GM12878 (cell line): ENCODE data around the gene NCAPH2. TPM values are rescaled to one million over a fixed set of nuclear protein-coding genes. Genes with fewer than 3 reads are reported as not detected.

Source experiments
- ATF7 ChIP-seq: fragments of 450-650 bp; IDR thresholded peaks from 2 replicates; pipeline ENCODE4 v1.6.1; 2016; ENCODE audit warnings: low read depth, mild to moderate bottlenecking
- CBFB ChIP-seq: IDR thresholded peaks from 2 replicates; pipeline ENCODE4 v1.6.1; 2016; ENCODE audit warnings: antibody characterized with exemption, low read depth
- CBX5 ChIP-seq: sonication (generic); IDR thresholded peaks from 2 replicates; pipeline ENCODE4 v1.6.1; 2016; ENCODE audit warnings: low read depth, moderate library complexity, mild to moderate bottlenecking, inconsistent platforms
- EED ChIP-seq: sonication (generic); IDR thresholded peaks from 2 replicates; pipeline ENCODE4 v1.6.1; 2016; ENCODE audit warnings: antibody characterized with exemption, low read depth
- ETV6 ChIP-seq, 2 experiments: fragments of 450-650 bp in 1 of 2; IDR thresholded peaks in 1 of 2; conservative IDR thresholded peaks in 1 of 2; 2 replicates each; pipeline ENCODE4 v1.6.1; 2014; ENCODE audit warnings: antibody characterized with exemption in 1 of 2, borderline replicate concordance in 1 of 2, low read depth in 1 of 2, mild to moderate bottlenecking in 1 of 2, moderate library complexity in 1 of 2
- GATAD2B ChIP-seq: fragments of 450-650 bp; conservative IDR thresholded peaks from 2 replicates; pipeline ENCODE4 v1.6.1; 2017; ENCODE audit warnings: low read depth, mild to moderate bottlenecking, moderate library complexity
- HDAC2 ChIP-seq: fragments of 200-600 bp; sonication (generic); IDR thresholded peaks from 2 replicates; pipeline ENCODE4 v1.6.1; 2017
- HDGF ChIP-seq: fragments of 450-650 bp; IDR thresholded peaks from 2 replicates; pipeline ENCODE4 v1.6.1; 2016; ENCODE audit warnings: antibody characterized with exemption
- JUND ChIP-seq: IDR thresholded peaks from 2 replicates; pipeline ENCODE4 v1.6.1; 2012; ENCODE audit warnings: low read depth, mild to moderate bottlenecking, low read length, improper control_type of control experiment, moderate library complexity
- LARP7 ChIP-seq: fragments of 450-650 bp; IDR thresholded peaks from 2 replicates; pipeline ENCODE4 v1.6.1; 2017; ENCODE audit warnings: mild to moderate bottlenecking
- MEF2B ChIP-seq: fragments of 450-650 bp; IDR thresholded peaks from 2 replicates; pipeline ENCODE4 v1.6.1; 2018; ENCODE audit warnings: mild to moderate bottlenecking, moderate library complexity; ENCODE audit not compliant: partially characterized antibody, poor library complexity, severe bottlenecking
- NFIC ChIP-seq: IDR thresholded peaks from 2 replicates; pipeline ENCODE4 v1.6.1; 2012; ENCODE audit warnings: low read depth, mild to moderate bottlenecking, inconsistent platforms, low read length, moderate library complexity
- NR2C2 ChIP-seq: IDR thresholded peaks from 2 replicates; pipeline ENCODE4 v1.6.1; 2011; ENCODE audit warnings: borderline replicate concordance, low read depth; ENCODE audit not compliant: control insufficient read depth, insufficient read length
- POLR2A ChIP-seq: IDR thresholded peaks from 2 replicates; pipeline ENCODE4 v1.6.1; 2011; ENCODE audit warnings: low read depth, mild to moderate bottlenecking, low read length
- RFX5 ChIP-seq: IDR thresholded peaks from 2 replicates; pipeline ENCODE4 v1.6.1; 2011; ENCODE audit warnings: low read depth, low read length, improper control_type of control experiment
- SIN3A ChIP-seq: IDR thresholded peaks from 2 replicates; pipeline ENCODE4 v1.6.1; 2012; ENCODE audit warnings: low read depth, low read length, improper control_type of control experiment
- SREBF2 ChIP-seq: IDR thresholded peaks from 2 replicates; pipeline ENCODE4 v1.6.1; 2012; ENCODE audit warnings: mild to moderate bottlenecking, low read length
- SRF ChIP-seq, 2 experiments: IDR thresholded peaks; 2 replicates each; pipeline ENCODE4 v1.6.1; 2011; ENCODE audit warnings: low read depth in 2 of 2, low read length in 2 of 2, mild to moderate bottlenecking in 1 of 2, moderate library complexity in 1 of 2
- SUPT20H ChIP-seq: IDR thresholded peaks from 2 replicates; pipeline ENCODE4 v1.6.1; 2011; ENCODE audit warnings: low read depth, mild to moderate bottlenecking, low read length, moderate library complexity, borderline replicate concordance; ENCODE audit not compliant: control insufficient read depth
- TARDBP ChIP-seq: IDR thresholded peaks from 2 replicates; pipeline ENCODE4 v1.6.1; 2016; ENCODE audit warnings: borderline replicate concordance
- ZNF622 ChIP-seq: fragments of 450-650 bp; IDR thresholded peaks from 2 replicates; pipeline ENCODE4 v1.6.1; 2017; ENCODE audit warnings: mild to moderate bottlenecking, inconsistent platforms
- polyA plus RNA-seq, 11 experiments: library from polyadenylated mRNA; depleted of rRNA in 4 of 11; unstranded in 6 of 11; stranded (reverse) in 5 of 11; fragments of >200 nt; fragmentation: Nextera tagmentation in 4 of 11; fragmentation: Illumina TruSeq in 1 of 11; extraction: Ambion mirVana in 4 of 11; extraction: Trizol in 1 of 11; gene quantifications; 1 replicate in 1 of 11; 2 replicates in 10 of 11; pipeline versions ENCODE4 v1.2.1 to v1.2.3, GENCODE V29; 2011 to 2016; ENCODE audit warnings: inconsistent platforms in 2 of 11, missing spikeins in 2 of 11, low read depth in 1 of 11
- total RNA-seq, 4 experiments: library from RNA; depleted of rRNA in 3 of 4; stranded (reverse); fragments of >200 nt in 3 of 4; fragmentation: Illumina TruSeq in 1 of 4; extraction: Trizol in 1 of 4; gene quantifications; 2 replicates each; pipeline versions ENCODE4 v1.2.1 to v1.2.3, GENCODE V29; 2013 to 2021
- TF ChIP-seq, protein P1 (sequence below): fragments of 450-650 bp; IDR thresholded peaks from 2 replicates; pipeline ENCODE4 v1.6.1; 2017; ENCODE audit warnings: mild to moderate bottlenecking, low read depth, inconsistent platforms; ENCODE audit not compliant: poor library complexity, severe bottlenecking
- TF ChIP-seq, protein P2 (sequence below): fragments of 450-650 bp; IDR thresholded peaks from 2 replicates; pipeline ENCODE4 v1.6.1; 2016; ENCODE audit warnings: mild to moderate bottlenecking
- TF ChIP-seq, protein P3 (sequence below): fragments of 150-350 bp; IDR thresholded peaks from 2 replicates; pipeline ENCODE4 v1.6.1; 2014; ENCODE audit warnings: mild to moderate bottlenecking, low read depth, low read length
- TF ChIP-seq, protein P4 (sequence below): IDR thresholded peaks from 2 replicates; pipeline ENCODE4 v1.6.1; 2011; ENCODE audit warnings: borderline replicate concordance, low read depth, mild to moderate bottlenecking, moderate library complexity, mixed read lengths, low read length; ENCODE audit not compliant: insufficient read depth; ENCODE audit errors: extremely low read length
- TF ChIP-seq, protein P5 (sequence below): fragments of 450-650 bp; IDR thresholded peaks from 2 replicates; pipeline ENCODE4 v1.6.1; 2014; ENCODE audit warnings: mild to moderate bottlenecking

Gene NCAPH2
- total and polyA plus RNA-seq, 10 of the 15 experiments (the other 5 are each of a cell fraction or from before 2014, with no cell fraction given) = 5.0 to 110 (median 59.9) TPM

DNA sequence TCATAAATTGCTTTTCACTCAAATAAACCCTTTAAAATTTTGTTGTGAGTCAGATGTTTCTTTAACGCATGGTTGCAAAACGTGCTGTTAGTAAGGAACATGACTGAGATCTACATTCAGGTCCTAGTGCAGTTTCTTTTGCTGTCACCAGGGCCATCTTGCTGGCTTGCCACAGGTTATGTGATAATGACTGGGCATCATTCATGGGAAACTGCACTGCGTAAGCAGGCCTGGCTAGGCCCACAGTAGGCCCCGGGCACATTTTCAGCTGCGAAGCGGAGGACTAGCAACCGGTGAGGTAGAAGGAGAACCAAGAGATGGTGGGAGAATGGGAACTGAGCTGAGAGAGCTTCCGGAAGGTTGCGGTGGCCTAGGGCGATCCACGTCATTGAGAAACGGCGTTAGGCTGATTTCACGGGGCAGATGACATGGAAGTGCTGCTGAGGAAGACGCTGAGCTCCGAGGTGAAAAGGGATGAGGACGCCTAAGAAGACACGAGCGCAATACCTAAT lies 34.4 kb downstream of the NCAPH2 start (continued):
- TF ChIP-seq, protein P1, sequence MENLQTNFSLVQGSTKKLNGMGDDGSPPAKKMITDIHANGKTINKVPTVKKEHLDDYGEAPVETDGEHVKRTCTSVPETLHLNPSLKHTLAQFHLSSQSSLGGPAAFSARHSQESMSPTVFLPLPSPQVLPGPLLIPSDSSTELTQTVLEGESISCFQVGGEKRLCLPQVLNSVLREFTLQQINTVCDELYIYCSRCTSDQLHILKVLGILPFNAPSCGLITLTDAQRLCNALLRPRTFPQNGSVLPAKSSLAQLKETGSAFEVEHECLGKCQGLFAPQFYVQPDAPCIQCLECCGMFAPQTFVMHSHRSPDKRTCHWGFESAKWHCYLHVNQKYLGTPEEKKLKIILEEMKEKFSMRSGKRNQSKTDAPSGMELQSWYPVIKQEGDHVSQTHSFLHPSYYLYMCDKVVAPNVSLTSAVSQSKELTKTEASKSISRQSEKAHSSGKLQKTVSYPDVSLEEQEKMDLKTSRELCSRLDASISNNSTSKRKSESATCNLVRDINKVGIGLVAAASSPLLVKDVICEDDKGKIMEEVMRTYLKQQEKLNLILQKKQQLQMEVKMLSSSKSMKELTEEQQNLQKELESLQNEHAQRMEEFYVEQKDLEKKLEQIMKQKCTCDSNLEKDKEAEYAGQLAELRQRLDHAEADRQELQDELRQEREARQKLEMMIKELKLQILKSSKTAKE = peak; percentile 54
- TF ChIP-seq LARP7 = peak; percentile 80; the same call in 1 of the 2 replicates
- no peak for TF ChIP-seq SREBF2
- TF ChIP-seq SRF (IDR thresholded peaks at IDR 0.05; ENCODE audit: low read depth in 2 of 2, low read length in 2 of 2) = no peak
- TF ChIP-seq ETV6 (conservative IDR thresholded peaks at IDR 0.05 in 1 of 2, IDR thresholded peaks at IDR 0.05 in 1 of 2; ENCODE audit: borderline replicate concordance in 1 of 2, low read depth in 1 of 2) = peak in 1 of 2 experiments; percentile 79; a peak in 2 of 4 replicates
- peak; percentile 86 for TF ChIP-seq POLR2A
- TF ChIP-seq, protein P2, sequence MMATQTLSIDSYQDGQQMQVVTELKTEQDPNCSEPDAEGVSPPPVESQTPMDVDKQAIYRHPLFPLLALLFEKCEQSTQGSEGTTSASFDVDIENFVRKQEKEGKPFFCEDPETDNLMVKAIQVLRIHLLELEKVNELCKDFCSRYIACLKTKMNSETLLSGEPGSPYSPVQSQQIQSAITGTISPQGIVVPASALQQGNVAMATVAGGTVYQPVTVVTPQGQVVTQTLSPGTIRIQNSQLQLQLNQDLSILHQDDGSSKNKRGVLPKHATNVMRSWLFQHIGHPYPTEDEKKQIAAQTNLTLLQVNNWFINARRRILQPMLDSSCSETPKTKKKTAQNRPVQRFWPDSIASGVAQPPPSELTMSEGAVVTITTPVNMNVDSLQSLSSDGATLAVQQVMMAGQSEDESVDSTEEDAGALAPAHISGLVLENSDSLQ = peak; percentile 71
- peak; percentile 60; the same call in 1 of the 2 replicates for TF ChIP-seq HDGF
- TF ChIP-seq SIN3A = no peak
- TF ChIP-seq JUND = 0 out of 2 replicates have a peak, but pooled peaks have one; percentile 59
- peak; percentile 69 for TF ChIP-seq GATAD2B
- peak; percentile 86 for TF ChIP-seq EED
- TF ChIP-seq CBX5 = no peak
- TF ChIP-seq, protein P3, sequence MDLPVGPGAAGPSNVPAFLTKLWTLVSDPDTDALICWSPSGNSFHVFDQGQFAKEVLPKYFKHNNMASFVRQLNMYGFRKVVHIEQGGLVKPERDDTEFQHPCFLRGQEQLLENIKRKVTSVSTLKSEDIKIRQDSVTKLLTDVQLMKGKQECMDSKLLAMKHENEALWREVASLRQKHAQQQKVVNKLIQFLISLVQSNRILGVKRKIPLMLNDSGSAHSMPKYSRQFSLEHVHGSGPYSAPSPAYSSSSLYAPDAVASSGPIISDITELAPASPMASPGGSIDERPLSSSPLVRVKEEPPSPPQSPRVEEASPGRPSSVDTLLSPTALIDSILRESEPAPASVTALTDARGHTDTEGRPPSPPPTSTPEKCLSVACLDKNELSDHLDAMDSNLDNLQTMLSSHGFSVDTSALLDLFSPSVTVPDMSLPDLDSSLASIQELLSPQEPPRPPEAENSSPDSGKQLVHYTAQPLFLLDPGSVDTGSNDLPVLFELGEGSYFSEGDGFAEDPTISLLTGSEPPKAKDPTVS = no peak
- TF ChIP-seq TARDBP = no peak
- peak; percentile 71 for TF ChIP-seq NFIC
- no peak for TF ChIP-seq HDAC2
- no peak for TF ChIP-seq SUPT20H
- peak; percentile 71; the same call in 1 of the 2 replicates for TF ChIP-seq RFX5
- peak; percentile 70 for TF ChIP-seq ATF7
- TF ChIP-seq ZNF622 = no peak
- TF ChIP-seq, protein P4, sequence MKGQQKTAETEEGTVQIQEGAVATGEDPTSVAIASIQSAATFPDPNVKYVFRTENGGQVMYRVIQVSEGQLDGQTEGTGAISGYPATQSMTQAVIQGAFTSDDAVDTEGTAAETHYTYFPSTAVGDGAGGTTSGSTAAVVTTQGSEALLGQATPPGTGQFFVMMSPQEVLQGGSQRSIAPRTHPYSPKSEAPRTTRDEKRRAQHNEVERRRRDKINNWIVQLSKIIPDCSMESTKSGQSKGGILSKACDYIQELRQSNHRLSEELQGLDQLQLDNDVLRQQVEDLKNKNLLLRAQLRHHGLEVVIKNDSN = no peak
- no peak; the same call in 1 of the 2 replicates for TF ChIP-seq CBFB
- no peak for TF ChIP-seq NR2C2
- peak; percentile 71 for TF ChIP-seq MEF2B
- TF ChIP-seq, protein P5, sequence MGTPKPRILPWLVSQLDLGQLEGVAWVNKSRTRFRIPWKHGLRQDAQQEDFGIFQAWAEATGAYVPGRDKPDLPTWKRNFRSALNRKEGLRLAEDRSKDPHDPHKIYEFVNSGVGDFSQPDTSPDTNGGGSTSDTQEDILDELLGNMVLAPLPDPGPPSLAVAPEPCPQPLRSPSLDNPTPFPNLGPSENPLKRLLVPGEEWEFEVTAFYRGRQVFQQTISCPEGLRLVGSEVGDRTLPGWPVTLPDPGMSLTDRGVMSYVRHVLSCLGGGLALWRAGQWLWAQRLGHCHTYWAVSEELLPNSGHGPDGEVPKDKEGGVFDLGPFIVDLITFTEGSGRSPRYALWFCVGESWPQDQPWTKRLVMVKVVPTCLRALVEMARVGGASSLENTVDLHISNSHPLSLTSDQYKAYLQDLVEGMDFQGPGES = no peak
